ENCODE results near the gene SNAP23.

GRCh38 chr15:42494998-42495360 is 455 bp upstream of the SNAP23 start:
- TF ChIP-seq POLR2A (IDR thresholded peaks at IDR 0.05) (no peak), POLR2AphosphoS5 (IDR thresholded peaks at IDR 0.05) (no peak)
